NCI-H510A treated with DMSO at 0.1 percent for 48 hours (cell line): ENCODE measurements around the gene ASB13.
"Not testable (repeated sequence)": the region's sequence is repeated elsewhere in the genome, so short reads cannot be mapped to it uniquely, and the experiment has no call there.

Source experiments
- DNase-seq: peaks from one replicate; lab custom pipeline; 2025; lab: John Stamatoyannopoulos, UW

ASB13 gene

DNA sequence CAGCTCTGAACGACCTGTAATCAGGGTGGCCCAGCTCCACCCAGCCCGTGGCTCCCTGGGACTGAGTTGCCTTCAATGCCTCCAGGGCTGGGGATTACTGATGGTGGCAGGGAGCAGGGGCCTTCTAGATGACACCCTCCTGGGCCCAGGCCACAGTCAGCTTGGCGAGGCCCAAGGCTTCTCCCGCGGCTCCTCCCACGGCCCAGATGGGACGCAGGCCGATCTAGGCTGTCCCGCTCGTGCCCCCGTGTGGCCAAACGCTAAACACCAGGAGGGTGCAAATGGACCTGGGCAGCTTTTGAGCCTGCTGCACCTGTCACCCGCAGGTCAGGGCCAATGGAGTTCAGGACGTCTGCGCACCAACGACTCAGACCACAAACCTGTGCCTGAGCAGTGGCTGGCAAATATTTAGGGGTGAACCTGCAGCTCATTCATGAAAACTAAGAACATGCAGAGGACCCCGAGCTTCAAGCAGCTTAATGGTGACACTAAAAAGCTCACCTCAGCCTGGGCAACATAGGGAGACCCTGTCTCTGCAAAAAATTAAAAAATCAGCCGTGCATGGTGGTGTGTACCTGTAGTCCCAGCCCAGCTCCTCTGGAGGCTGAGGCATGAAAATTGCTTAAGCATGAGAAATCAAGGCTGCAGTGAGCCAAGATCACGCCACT lies 43.2 kb downstream of the ASB13 start:
- DNase-seq = peak; percentile 60

DNA sequence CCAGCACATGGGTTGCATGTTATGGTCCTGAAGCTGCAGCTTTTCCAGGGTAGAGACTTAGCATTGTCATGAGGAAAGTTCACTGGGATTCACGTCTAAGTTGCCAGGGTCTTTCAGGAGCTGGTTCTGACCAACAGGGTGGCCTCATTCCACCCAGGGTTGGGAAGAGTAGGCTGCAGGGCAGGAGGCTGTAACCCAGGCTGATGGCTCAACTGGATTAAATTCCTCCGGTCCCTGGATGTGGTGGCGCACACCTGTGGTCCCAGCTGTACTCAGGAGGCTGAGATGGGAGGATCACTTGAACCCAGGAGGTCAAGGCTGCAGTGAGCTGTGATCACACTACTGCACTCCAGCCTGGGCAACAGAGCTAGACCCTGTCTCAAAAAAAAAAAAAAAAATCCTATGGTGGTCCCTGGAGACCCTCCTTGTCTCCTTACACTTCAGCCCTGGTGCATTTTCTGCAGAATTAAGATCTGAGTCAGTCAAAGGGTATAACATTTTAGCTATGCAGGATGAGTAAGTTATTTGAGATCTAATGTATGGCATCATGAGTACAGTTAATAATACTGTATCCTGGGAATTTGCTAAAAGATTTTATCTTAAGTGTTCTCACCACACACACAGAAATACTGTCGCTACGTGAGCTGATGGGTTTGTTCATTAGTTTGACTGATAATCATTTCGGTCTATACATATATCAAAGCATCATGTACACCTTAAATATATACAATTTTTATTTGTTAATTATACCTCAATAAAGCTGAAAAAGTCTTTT lies 44.0 kb downstream of the ASB13 start:
- DNase-seq = no peak

DNA sequence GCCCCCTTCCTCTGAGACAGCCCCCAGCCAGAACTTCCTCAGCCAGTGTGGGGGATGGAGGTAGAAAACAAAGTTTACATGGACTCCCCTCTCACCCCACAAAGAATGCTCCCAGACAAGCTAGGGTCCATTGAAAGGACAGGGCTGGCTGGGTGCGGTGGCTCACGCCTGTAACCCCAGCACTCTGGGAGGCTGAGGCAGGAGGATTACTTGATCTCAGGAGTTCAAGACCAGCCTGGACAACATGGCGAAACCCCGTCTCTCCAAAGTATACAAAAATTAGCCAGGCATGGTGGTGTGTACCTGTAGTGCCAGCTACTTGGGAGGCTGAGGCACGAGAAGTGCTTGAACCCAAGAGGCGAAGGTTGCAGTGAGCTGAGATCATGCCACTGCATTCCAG lies 45.0 kb downstream of the ASB13 start:
- not testable (repeated sequence) for DNase-seq

DNA sequence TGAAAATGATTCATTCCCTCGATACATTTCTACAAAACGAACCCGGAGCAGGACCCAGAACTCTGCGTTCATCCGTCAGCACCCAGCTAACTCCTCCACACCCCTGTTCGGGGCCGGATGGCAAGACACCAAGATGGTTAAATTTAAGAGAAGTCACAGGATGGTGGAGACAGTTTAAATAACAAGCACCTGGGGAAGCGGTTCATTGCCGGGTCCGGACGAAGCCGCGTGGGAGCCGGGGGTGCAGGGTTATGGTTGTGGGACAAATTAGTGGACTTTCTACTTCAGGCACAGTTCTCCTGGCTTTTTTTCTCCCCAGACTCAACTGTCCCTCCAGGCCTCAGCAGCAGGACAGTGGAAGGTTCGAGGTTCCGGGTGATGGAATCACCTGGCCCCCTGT lies 45.4 kb downstream of the ASB13 start:
- DNase-seq = no peak

DNA sequence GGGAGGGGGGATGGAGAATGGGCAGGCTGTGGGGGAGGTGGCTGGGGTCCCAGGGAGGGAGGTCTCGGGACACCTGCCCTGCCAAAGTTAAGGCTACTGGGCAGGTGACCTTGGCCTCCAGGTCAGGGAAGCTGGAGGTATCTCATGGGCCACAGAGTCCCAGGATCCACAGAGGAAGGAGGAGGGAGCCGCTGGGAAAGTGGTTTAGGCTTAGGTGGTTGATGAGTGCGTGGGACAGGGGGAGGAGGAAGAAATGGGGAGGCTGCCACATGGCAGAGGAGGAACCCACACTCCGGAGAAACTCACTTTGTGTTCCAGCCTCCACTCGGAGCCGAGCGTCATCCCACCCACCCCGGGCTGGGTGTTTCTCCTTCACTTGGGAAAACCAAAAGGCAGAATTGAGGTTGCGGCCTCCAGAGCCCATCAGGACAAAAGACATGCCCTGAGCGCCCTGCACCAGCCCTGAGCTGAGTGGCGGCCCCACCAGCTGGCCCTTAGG lies 46.1 kb downstream of the ASB13 start:
- no peak for DNase-seq

DNA sequence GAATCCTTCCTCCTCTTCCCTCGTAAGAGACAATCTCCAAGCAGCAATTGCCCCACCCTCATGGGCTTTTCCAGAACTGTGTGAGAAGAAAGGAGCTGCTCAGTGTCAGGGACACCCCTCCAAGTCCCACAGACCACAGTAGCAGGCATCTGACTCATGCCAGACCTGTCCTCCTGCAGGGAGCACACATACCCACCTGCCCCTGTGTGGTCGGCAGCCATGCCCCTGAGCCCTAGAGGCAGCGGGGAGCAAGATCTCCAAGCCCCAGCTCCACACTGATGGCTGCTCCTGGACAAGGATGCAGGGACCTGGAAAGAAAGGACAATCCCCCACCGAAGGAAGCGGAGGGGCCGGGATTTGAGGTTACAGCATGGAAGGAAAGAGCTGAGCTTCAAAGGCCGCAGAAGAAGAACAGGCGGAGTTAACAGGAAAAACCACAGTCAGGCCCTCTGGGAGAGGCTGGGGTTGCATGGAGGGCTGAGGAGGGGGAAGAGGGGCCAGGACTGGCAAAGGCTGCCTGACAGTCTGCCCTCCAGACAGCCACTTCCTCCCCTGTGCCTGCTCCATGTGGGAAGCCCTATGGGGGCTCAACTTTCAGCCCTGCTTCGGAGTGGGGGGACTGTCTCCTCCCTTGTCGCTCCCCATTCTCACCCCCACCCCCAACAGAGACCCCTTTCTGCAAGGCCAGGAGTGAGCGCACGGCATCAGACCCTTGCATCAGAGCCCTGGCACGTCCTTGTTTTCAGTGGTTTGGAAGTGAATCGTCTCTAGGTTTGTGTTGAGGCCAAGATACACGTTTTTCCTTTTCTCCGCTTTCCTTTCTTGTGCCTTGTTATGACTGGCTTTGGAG lies 46.8 kb downstream of the ASB13 start:
- no peak for DNase-seq

DNA sequence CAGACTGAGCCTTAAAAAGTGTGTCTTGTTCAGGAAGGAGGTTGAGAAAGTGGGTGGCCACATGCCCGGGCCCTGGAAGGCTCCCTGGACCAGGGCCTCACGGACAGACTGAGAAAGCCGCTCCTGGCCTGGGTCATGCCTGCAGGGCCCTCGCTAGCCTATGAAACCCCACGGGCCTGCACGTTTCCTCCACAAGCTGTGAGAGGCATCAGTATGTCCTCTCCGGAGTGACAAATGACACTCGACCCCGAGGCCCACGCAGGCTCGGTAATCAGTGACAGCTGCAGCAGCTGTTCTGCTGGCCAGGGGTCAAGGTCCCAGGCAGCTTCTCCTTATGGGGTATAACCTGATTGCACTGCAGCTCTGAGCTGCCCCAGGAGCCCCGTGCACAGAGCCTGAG lies 47.6 kb downstream of the ASB13 start:
- no peak for DNase-seq

DNA sequence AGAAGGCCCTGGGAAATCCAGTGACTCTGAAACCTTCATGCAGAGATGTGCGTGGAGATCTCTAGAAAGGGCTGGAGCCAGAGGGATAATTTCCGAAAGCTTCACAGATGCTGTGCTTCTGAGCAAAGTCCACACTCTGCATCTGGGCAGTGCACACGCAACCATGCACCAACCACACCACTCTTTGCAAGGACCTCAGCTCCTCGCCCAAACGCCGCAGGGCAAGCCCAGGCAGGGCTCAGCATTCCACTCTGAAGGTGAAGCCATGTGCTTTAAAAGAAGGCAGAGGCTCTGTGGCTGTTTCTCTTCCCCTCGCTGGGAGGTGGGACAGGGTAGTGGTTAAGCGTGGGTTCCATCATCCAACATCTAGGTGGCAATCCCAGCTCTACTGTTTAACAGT lies 48.4 kb downstream of the ASB13 start:
- DNase-seq = peak; percentile 9

DNA sequence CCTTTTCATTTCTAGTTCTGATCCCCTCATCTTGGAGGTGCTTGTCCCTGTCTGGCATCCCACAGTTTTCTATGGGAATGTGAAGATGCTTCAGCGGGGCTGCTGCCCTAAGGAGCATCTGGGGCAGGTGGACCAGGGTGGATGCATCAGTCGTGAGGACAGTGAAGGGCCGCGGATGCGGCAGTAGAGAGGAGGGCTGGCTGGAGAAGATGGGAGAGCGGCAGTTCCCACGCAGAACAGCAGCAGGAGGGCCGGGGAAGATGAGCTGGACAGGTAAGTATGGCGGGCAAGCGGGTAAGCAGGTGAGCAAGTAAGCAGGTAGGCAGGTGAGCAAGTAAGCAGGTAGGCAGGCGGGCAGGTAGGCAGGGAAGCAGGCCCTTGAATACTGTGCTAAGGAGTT lies 48.9 kb downstream of the ASB13 start:
- DNase-seq = no peak

DNA sequence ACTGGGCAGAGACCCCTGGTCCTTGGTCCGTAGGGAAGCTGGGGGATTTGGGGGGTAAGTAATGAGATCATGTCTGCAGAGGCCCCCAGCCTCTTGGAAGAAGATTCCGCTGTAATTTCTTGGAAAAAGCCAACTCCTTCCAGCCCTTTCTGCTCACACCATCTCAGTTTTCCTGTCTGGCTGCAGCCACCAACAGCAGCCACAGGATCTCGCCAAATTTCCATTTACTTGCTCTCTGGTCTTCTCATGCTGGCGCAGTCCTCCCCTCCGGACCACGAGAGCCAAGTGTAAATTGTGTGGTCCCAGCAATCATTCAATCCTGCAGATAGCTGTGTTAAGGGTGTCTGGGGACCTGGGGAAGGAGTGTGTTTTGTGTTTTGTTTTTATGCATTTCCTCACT lies 49.6 kb downstream of the ASB13 start:
- DNase-seq = no peak

DNA sequence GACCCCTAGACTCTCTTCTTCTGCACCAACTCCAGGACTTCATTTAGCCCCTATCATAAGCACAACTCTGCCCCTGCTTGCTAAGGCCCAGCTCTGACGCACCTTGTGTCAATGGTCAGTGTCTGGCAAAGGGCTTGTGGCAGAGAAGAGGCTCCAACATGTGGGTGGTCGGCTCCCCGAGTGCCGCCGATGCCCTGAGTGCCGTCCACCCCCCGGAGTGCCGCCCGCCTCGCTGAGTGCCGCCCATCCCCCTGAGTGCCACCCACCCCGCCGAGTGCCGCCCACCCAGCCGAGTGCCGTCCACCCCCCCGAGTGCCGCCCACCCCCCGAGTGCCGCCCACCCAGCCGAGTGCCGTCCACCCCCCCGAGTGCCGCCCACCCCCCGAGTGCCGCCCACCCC lies 50.3 kb downstream of the ASB13 start:
- no peak for DNase-seq

DNA sequence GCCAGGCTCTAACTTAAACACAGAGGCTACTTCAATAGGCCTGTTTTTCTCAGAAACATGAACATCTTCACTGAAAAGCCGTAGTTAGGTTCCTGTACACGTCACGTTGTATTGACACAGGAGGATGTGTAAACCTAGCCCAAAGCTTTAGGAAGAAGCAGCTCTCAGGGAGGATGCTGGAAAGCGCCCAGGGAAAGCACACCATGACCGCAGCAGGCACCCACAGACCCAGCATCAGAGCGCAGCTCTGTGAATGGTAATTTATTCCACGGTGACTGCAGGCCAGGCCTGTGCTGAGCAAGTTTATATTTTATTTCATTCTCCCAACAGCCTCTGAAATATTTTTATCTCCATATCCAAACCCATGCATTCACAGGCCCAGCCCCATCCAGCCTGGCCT lies 51.1 kb downstream of the ASB13 start:
- no peak for DNase-seq

DNA sequence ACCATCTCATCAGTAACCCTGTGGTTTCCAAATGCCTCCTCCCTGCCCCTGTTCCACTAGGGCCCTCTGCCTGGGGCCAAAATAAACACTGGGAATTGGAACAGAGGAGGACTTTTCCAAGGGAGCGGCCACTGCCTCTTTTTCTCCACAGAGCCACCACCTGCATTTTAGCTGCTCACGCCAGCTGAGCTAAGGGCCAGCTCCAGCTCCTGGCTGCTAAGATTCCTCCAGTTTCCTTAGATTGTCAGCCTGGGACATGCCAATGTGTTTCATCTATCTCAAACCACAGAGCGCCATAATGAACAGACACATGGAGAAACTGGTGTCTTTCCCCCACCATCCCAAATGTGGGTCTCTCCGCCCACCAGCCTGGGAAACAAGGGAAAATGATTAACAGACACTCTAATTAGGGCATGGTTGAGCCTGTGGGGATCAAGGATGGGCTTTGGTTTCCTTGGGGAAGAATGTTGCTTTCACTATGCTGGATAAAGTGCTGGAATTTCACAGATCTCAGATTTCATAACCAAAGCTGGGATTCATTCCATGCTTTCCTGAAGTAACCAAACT lies 52.2 kb downstream of the ASB13 start:
- no peak for DNase-seq

DNA sequence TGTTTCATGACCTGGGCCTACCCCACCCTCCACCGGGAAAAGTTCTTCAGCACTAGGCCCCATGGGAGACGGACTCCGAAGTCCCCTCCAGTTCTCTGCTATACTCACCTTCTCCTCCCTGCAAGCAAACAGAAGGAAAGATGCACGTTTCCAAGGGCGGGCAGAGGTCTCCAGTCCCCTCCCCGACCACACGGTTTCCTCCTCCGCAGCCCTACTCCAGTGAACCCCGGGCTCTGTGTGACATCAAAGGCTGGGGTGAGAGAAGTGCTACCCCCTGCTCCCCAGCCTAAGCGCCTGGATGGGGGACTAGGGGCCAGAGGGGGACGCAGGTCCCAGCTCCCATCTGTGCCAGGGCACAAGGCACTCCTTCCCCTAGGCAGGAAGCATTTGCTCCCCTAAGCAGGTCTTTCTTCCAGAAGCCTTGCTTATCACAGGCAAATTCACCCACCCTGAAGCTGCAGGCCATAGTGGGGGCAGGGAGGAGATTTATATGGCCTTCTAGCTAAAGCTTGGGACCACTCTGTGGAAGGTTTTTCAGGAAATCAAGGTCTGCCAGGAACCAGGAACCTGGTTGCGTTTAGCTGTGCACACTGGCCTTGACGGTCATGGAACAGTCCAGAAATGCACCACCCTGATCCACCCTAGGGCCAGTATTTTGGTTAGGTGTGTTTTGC lies 52.8 kb downstream of the ASB13 start:
- no peak for DNase-seq

DNA sequence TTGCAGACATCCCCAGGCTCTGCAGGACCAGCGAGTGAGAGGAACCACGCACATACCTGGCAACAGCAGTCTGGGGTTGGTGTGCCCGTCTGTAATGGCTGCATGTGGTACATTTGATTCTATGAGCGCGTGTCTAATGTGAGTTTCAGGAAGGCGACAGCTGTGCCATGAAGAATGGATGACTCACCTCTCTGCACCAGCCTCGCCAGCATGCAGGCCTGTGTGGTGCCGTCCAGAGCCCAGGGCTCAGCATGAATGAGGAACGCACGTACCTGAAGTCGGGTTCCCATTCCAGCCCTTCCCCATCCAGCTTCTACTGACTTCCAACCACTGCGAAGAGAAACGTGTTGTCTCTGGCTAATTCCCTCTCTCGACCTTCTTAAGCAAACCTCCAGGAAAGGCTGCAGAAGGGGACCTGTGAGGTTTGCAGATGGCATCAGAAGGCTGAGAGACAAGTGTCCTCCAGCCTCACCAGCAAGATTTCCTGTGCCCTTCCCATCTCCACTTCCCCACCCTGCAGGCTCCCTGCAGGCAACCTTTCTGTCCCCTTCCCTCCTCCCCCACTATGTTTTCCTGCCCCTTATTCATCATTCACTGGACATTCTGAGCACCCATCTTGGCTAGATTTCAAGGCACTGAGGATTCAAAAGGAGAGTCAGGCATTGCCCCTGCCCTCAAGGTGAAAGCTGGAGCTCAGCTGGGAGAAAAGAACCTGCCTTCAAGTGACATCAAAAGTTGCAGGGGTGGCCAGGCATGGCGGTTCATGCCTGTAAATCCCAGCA lies 54.3 kb downstream of the ASB13 start:
- DNase-seq = no peak

DNA sequence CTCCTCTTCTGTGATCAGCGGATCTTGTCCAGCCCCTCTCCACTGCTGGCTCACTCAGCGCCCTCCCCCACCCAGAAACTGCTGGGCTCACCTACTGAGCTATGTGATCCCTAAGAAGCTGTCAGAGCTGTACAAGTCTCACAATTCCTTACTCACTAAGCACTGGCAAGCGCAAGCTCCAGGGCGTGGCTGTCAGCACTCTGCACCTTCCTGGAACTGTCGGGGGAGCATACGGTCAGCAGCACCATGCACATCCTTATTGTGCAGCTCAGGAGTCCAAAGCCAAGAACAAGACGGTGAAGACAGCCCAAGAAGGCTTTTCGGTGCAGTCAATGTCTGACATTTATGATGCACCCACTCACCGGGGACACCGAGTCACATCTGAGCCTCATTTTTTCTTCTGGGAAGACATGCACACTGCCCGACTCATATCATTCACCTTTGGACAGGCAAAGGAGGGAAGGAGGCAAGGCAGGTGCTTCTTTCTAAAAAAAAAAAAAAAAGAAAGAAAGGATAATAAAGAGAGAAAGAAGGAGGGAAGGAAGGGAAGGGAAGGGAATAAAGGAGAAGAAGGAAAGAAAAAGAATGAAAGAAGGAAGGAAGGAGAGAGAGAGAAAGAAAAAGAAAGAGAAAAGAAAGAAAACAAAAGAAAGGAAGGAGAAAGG lies 56.3 kb downstream of the ASB13 start:
- no peak for DNase-seq

DNA sequence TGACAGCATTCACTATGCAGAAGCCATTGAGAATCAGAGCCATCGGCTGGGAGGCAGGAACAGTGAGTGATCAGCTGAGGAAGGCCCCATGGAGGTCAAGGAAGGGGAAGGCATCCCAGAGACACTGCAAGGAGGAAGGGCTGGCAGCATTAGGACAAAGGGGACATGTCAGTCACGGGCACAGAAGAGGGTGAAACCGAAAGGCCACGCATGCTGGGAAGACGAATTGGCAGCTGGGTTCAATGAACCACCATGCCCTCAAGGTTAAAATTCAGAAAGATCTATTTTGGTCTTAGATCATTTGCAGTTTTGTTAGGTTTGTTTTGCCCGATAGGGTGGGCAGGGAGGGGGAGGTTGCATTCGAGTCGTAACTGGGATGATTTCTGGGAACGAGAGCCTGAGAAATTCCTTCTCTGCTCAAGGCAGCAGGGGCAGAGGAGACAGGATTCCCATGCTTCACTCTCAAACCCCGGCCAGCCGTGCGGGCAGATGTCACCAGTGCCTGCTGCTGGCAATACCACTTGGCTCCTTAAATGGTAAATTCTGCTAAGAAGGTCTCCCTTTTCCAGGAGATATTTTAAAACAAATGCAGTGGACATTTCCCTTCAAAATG lies 57.7 kb downstream of the ASB13 start:
- DNase-seq = no peak

DNA sequence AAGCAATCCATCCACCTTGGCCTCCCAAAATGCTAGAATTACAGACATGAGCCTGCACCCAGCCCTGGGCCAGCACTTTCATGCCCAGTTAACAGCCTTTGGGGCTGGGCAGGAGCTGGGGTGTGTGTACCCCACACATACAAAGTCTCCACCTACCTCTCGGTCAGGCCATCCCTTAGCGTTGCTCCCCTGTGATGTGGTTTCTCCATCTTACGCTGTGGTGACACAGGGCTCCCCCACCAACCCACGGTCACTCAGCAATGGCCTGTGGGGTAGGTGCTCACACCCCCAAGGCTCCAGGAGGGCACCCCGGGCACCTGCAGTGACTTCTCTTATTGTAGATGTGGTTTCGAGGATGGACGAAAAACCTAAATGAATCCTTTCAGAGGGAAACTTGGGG lies 58.8 kb downstream of the ASB13 start:
- no peak for DNase-seq

DNA sequence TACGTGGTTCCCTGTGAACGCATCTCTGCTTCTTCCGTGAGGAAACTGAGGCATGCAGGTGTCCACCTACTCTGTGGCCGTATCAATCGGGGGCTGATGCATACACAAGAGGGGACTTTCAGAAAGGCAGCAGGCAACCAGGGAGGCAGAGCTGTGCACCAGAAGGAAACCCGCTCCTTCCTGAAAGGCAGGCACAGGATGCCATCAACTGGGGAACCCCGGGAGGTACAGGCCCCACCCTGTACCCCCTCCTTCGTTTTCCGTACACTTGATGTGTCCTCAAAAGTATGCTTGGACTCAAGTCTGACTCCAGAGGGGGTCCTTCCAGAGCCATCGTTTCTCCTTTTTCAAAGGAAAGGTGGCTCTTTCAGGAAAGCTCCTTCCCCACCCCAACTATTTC lies 59.5 kb downstream of the ASB13 start:
- no peak for DNase-seq

DNA sequence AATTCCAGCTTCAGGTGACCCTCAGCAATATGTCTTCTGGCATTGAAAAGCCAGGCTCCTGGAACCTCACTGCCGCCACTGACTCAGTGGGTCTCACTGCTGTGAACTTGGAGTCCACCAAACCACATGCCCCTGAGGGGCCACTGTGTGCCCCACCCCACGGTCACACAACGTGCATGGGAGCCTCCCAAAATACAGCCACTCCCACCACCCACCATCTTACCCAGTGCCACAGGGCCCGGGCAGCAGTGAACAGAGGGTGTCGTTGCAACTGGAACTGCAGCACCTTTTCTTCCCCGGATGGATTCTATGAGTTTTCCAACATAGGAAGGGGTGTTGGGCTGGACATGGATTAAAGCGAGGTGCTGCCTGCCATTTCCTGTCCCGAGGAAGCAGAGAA lies 60.1 kb downstream of the ASB13 start:
- no peak for DNase-seq
